GM10248 (cell line): ENCODE measurements around the gene NRXN2.

Experiments
- CTCF ChIA-PET: fragments of 300-600 bp; sonication (Branson Sonifier 250); formaldehyde crosslinking; extraction: SDS; loops from one replicate; lab custom pipeline; 2021; ENCODE audit warnings: antibody characterized with exemption; lab: Yijun Ruan, JAX
- POLR2A ChIA-PET: fragments of 350-650 bp; sonication (Branson Sonifier 250); formaldehyde crosslinking; extraction: SDS; loops from one replicate; lab custom pipeline; 2020; ENCODE audit warnings: antibody characterized with exemption; lab: Yijun Ruan, JAX
- DNase-seq: peaks from one replicate; pipeline ENCODE4 v3.0.0; 2012; ENCODE audit errors: extremely low spot score
- CTCF ChIP-seq: IDR thresholded peaks from 2 replicates; pipeline ENCODE4 v1.5.1; 2012; ENCODE audit warnings: mild to moderate bottlenecking, low read depth; ENCODE audit errors: extremely low read depth, missing control alignments, control extremely low read depth

NRXN2 gene

GRCh38 chr11:64627371-64627770 lies 95.6 kb downstream of the NRXN2 start:
- no peak for TF ChIP-seq CTCF
- DNase-seq, result no peak
- ChIA-PET CTCF (no interaction called here), POLR2A (no interaction called here)

- POLR2A ChIA-PET, result no interaction called here
- no peak for TF ChIP-seq CTCF
- no peak for DNase-seq
- CTCF ChIA-PET, result no interaction called here
Observed at GRCh38 chr11:64626637-64627036, 96.4 kb downstream of the NRXN2 start.

- ChIA-PET POLR2A (no interaction called here), CTCF (interaction anchor here (1.7 kb wide), 1 partner anchor 9 kb away, joined by 5 read pairs; no protein-coding TSS in a partner anchor)
- no peak for TF ChIP-seq CTCF
- no peak for DNase-seq
Observed at GRCh38 chr11:64624883-64625481, 98.0 kb downstream of the NRXN2 start.

- ChIA-PET CTCF (no interaction called here), POLR2A (no interaction called here)
- no peak for TF ChIP-seq CTCF
Observed at GRCh38 chr11:64622681-64623080, 100.3 kb downstream of the NRXN2 start.

GRCh38 chr11:64621283-64622019 lies 101.5 kb downstream of the NRXN2 start:
- no peak for DNase-seq
- ChIA-PET CTCF (no interaction called here), POLR2A (no interaction called here)
- TF ChIP-seq CTCF, result no peak

More at GRCh38 chr11:64622681-64623080, 100.3 kb downstream of the NRXN2 start:
- DNase-seq, result no peak

GRCh38 chr11:64620381-64620971 lies 102.5 kb downstream of the NRXN2 start:
- CTCF ChIA-PET, result no interaction called here
- no peak for DNase-seq
- TF ChIP-seq CTCF, result no peak
- POLR2A ChIA-PET, result no interaction called here
